GM12873 (cell line): ENCODE results near the gene MB.

Source experiments
- TF ChIP-seq, protein P1 (sequence below): IDR thresholded peaks from 2 replicates; pipeline ENCODE4 v1.5.1; 2012; ENCODE audit warnings: low read depth, mild to moderate bottlenecking, moderate library complexity, low read length, control low read depth; ENCODE audit not compliant: insufficient read depth; ENCODE audit errors: missing control alignments

MB gene

DNA sequence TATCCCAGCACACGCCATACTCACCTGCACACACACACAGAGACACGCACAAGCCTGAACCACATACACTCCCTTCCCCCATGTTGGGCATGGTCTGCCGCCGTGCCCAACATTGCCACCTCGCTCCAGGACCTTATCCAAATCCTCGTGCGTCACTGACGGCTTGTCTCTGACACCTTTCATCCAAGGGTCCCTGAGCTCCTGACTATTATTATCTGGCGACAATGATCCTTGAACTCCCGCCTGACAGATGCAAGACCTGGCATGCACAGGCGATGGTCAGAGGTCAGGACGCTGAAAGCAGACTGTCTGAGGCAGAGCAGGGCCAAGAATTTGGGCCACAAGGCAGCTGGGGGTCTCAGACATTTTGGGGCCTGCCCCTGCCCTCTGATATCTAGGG lies 4.2 kb downstream of the MB start:
- TF ChIP-seq, protein P1, sequence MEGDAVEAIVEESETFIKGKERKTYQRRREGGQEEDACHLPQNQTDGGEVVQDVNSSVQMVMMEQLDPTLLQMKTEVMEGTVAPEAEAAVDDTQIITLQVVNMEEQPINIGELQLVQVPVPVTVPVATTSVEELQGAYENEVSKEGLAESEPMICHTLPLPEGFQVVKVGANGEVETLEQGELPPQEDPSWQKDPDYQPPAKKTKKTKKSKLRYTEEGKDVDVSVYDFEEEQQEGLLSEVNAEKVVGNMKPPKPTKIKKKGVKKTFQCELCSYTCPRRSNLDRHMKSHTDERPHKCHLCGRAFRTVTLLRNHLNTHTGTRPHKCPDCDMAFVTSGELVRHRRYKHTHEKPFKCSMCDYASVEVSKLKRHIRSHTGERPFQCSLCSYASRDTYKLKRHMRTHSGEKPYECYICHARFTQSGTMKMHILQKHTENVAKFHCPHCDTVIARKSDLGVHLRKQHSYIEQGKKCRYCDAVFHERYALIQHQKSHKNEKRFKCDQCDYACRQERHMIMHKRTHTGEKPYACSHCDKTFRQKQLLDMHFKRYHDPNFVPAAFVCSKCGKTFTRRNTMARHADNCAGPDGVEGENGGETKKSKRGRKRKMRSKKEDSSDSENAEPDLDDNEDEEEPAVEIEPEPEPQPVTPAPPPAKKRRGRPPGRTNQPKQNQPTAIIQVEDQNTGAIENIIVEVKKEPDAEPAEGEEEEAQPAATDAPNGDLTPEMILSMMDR: no peak

DNA sequence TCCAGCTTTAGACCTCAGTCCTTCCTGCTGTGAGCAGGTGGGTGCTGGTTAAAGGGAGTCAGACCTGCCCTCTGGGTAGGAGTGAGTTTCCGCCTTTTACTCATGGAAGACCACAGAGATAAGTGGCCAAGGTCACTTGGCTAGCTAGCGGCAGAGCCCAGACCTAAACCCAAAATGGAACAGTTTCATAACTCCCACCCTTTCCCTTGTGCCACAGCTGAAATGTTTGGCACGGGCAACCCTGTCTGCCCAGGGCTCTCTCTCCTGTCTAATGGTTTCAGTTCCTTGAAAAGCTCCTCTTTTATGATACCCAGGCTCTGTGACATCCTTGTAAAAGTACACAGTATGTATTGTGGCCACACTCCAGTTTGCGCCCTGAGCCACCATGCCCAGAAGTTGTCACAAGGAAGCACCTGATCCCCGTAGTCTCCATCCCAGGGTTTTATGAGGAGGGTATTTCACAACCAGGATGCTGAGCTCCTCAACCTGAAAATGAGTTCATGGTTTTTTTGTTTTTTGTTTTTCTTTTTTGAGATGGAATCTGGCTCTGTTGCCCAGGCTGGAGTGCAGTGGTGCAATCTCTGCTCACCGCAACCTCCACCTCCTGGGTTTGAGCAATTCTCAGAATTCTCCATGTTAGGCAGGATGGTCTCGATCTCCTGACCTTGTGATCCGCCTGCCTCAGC lies 5.1 kb downstream of the MB start:
- TF ChIP-seq, protein P1: no peak

DNA sequence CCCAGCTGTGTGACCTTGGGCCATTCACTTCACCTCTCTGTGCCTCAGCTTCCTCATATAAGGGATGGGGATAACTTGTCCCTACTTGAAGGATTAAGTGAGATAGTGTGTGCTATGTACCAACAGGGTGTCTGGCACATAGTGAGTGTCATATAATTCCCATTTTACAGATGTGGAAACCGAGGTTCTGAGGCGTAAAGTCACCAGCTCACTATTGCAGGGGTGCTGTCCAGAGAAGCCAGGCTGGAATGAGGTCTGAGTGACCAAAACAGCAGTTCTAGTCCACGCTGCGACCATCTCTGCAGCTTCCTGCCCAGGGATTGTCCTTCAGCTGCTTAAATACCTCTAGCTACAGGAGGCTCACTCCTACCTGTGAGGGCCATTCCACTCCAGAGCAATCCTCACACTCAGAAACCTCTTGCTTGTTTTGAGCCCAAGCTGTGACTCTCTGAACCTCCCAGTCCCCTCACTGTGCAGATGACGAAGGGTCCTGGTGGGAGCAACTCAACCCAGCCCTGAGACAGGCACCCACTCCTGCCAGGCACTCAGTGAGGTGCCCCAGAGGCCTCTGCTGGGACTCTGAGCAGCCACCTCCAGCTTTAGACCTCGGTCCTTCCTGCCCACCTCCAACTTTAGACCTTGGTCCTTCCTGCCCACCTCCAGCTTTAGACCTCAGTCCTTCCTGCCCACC lies 5.8 kb downstream of the MB start:
- TF ChIP-seq, protein P1: no peak

DNA sequence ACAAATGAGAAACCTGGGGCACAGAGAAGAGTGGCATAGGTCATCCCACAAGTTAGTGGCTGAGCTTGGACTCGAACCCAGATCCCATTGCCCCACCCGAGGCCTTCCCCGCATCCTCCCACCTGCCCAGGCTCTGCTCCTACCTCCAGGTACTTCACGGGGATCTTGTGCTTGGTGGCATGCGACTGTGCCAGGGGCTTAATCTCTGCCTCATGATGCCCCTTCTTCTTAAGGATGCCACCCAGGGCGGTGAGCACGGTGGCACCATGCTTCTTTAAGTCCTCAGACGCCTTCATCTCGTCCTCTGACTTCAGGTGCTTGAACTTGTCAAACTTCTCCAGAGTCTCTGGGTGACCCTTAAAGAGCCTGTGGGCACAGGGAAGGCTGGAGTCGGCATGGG lies 6.4 kb downstream of the MB start:
- TF ChIP-seq, protein P1: no peak

DNA sequence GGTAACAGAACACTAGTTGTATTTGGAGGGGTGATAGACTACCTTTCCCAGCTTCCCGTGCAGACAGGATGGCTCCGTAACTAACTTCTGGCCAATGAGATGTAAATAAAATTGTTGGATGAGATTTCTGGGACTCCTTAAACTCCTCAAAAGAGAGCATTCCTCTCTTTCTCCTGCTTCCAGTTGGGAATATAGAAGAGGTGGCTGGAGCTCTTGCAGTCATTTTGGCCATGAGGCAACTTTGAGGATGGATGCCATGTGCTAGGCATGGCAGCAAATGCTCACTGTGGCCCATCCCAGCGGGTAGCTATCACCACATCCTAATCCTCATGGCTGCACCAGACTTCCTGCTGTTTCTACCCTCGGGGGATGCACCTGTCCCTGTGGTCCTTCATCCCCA lies 7.4 kb downstream of the MB start:
- TF ChIP-seq, protein P1: no peak

DNA sequence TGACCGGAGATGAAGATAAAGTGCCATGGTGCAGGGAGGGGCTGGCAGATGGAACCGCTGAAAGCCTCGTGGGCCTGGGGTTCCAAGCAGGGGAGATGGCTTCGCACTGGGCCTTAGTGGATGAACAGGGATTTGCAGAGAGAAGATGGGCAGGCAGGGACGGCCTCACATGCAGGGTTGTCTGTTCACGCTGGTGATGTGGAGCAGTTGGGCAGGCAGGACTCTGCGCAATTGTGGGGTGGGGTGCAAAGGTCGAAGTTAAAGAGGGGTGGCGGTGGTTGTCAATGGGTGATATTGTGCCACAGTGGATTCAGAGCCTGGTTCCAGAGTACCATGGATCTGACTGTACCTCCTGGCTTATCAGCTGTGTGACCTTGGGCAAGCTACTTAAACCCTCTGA lies 7.9 kb downstream of the MB start:
- TF ChIP-seq, protein P1: no peak

DNA sequence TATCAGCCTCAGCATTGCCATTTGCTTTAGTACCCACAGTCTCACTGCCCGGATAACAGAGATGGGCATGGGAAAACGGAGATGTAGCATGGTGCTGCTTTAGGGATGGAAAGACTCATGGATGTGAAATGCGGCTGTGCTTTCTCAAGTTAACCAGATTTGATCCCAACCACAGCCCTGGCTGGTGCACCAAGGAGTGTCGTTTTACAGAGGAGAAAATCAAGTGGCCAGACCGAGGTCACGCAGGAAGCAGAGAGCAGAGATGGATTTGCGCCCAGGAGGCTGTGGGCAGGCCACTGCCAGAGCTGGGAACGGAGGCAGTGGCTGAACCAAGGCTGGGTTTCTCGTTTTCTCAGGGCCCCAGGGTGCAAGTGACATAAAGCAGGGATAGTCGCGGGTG lies 9.0 kb downstream of the MB start:
- TF ChIP-seq, protein P1: no peak
